Testis (tissue), 3 donors: ENCODE data around the gene TMEM135. TPM values are rescaled to one million over a fixed set of nuclear protein-coding genes. Genes with fewer than 3 reads are reported as not detected.
A peak's percentile ranks its signal among the peaks of the same experiment; 100 is the strongest.

ENCODE experiments used
- DNase-seq: peaks from one replicate; pipeline ENCODE4 v3.0.0-alpha.2; 2019
- H3K27ac ChIP-seq, 2 donors: fragments of 200-600 bp; sonication (generic); one replicate each; pipeline ENCODE4 v1.5.1; 2019
- H3K27me3 ChIP-seq: fragments of 200-600 bp; sonication (generic); one replicate; pipeline ENCODE4 v1.5.1; 2019
- H3K36me3 ChIP-seq: fragments of 200-600 bp; sonication (generic); one replicate; pipeline ENCODE4 v1.5.1; 2017; ENCODE audit warnings: low read depth; ENCODE audit errors: missing control alignments
- H3K4me1 ChIP-seq: fragments of 200-600 bp; sonication (generic); one replicate; pipeline ENCODE4 v1.5.1; 2019
- H3K4me3 ChIP-seq, 2 donors: fragments of 200-600 bp; sonication (generic); one replicate each; pipeline ENCODE4 v1.5.1; 2017 to 2019
- H3K9me3 ChIP-seq: fragments of 200-600 bp; sonication (generic); one replicate; pipeline ENCODE4 v1.5.1; 2017
- POLR2A ChIP-seq: fragments of 450-650 bp; IDR thresholded peaks from one replicate; pipeline ENCODE4 v1.6.1; 2017; ENCODE audit warnings: antibody characterized with exemption, mild to moderate bottlenecking, moderate library complexity
- WGBS, 2 donors: methylation state at CpG; one replicate each; pipeline ENCODE4 v1.1.5; 2018; 5-methylcytosine and 5-hydroxymethylcytosine counted together
- intact Hi-C: fragments of 100-400 bp; cut with DNase I; formaldehyde crosslinking; loops from one replicate; pipeline ENCODE4 v1.15.1; 2023; ENCODE audit warnings: low total_unique reads
- polyA plus RNA-seq: library from polyadenylated mRNA; stranded (reverse); fragments of 350-450 nt; fragmentation: Illumina TruSeq; extraction: RNeasy Lipid Tissue Mini Kit (QIAGEN cat#74804); gene quantifications from one replicate; pipeline ENCODE4 v1.2.3, GENCODE V29; 2014; ENCODE audit warnings: low read depth, low replicate concordance; ENCODE audit not compliant: insufficient read depth
- total RNA-seq, 2 donors: library from RNA; depleted of rRNA; stranded (reverse); fragments of >200 nt; gene quantifications; one replicate each; pipeline ENCODE4 v1.2.3, GENCODE V29; 2016
- TF ChIP-seq, protein P1 (sequence below), 3 experiments: fragments of 450-650 bp in 2 of 3; fragments of 200-600 bp in 1 of 3; sonication (generic) in 1 of 3; IDR thresholded peaks; one replicate each; pipeline ENCODE4 v1.5.1; 2016 to 2019; ENCODE audit warnings: antibody characterized with exemption in 3 of 3, mild to moderate bottlenecking in 2 of 3, moderate library complexity in 1 of 3

Gene TMEM135
- total and polyA plus RNA-seq, 3 donors from 2014 or later: 21.3 to 59.0 (median 42.1) TPM

DNA sequence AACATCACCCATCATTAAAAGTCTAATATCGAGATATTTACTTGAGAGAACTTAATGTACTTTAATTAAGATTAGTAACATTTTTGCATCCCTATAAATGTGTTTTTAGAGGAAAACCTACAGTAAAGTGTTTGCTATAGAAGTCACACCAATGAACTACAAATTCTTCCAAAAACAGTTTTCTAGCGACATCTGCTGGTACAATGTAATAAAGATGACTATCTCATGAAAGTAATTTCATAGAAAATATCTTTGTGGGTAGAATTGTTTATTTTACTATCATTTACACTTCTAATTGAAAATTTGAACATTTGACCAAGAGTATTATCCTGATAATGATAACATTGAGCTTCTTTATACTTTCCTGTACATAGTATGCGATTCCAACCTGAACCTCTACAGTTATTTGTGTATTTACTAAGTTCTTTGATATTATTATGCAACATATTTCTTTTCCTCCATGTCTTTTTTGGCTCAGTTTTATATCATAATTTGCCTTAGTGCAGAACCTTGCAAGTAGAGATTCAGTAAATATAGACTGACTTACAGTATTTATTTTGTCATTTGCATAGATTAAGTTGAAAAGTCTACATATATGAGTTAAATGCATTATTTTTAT lies 252.7 kb downstream of the TMEM135 start:
- Histone ChIP-seq H3K36me3 (no peaks in the 10 kb centered on the region), H3K27me3 (no peaks in the 10 kb centered on the region), H3K27ac (no peak overlapping the region), H3K4me1 (no peaks in the 10 kb centered on the region), H3K4me3 (no peak overlapping the region), H3K9me3 (no peaks in the 10 kb centered on the region)
- intact Hi-C loops: loop anchor here (10.0 kb wide), 1 partner anchor 356 kb away; no protein-coding TSS in a partner anchor
- 19 to 22% methylated on average over 3 of the region's 3 CpGs for WGBS, 2 donors
- no peak for DNase-seq
- TF ChIP-seq, protein P1, sequence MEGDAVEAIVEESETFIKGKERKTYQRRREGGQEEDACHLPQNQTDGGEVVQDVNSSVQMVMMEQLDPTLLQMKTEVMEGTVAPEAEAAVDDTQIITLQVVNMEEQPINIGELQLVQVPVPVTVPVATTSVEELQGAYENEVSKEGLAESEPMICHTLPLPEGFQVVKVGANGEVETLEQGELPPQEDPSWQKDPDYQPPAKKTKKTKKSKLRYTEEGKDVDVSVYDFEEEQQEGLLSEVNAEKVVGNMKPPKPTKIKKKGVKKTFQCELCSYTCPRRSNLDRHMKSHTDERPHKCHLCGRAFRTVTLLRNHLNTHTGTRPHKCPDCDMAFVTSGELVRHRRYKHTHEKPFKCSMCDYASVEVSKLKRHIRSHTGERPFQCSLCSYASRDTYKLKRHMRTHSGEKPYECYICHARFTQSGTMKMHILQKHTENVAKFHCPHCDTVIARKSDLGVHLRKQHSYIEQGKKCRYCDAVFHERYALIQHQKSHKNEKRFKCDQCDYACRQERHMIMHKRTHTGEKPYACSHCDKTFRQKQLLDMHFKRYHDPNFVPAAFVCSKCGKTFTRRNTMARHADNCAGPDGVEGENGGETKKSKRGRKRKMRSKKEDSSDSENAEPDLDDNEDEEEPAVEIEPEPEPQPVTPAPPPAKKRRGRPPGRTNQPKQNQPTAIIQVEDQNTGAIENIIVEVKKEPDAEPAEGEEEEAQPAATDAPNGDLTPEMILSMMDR (IDR thresholded peaks at IDR 0.05): peak; percentile 42 to 55 (median 51)
- TF ChIP-seq POLR2A: no peak

DNA sequence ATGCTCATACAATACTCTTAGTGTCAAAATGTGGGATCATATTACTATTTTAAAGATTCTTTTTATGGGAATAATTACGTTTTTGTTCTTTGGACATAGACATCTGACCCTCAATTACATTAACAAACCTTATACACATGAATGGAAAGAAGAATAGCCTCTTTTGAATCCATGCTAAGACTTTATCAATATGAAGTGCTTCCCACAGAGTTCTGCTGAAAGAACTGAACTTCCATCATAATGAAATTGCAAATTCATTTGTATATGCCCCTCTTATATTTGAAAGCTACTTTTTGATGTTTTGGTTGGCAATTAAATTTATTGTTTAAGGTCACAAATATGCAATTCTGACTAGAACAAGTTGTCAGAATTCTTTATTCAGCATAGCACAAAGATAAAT lies 254.9 kb downstream of the TMEM135 start:
- TF ChIP-seq POLR2A: no peak
- TF ChIP-seq, protein P1 (IDR thresholded peaks at IDR 0.05): no peak
- intact Hi-C loops: loop anchor here (10.0 kb wide), 1 partner anchor 358 kb away; no protein-coding TSS in a partner anchor
- H3K36me3 ChIP-seq: no peaks in the 10 kb centered on the region

DNA sequence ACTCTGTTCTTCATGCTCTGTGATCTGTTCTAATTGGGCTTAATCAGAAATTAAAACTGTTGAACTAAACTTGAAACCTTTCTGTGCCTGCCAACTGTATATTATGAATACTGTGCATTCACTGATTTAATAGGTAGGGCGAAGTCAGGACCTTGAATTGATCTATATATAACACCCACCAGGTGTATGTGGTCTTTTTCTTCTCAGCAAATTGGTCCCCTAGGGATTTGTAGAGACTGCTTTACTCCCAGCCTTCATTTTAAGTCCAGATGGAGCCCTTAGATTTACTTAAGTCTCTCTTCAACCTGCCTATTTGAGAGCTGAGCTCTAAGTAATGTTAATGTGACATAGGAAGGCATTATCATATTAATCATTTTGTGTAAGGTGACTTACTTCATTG lies 257.5 kb downstream of the TMEM135 start:
- Histone ChIP-seq H3K27ac (no peak overlapping the region), H3K27me3 (no peaks in the 10 kb centered on the region), H3K4me1 (no peaks in the 10 kb centered on the region), H3K9me3 (no peaks in the 10 kb centered on the region), H3K4me3 (no peak overlapping the region), H3K36me3 (no peaks in the 10 kb centered on the region)
- no peak for TF ChIP-seq POLR2A
- TF ChIP-seq, protein P1 (IDR thresholded peaks at IDR 0.05): no peak
- DNase-seq: no peak
- intact Hi-C loops: loop anchor here (10.0 kb wide), 1 partner anchor 360 kb away; no protein-coding TSS in a partner anchor
- 90 to 100% methylated on average over 1 of the region's 1 CpG for WGBS, 2 donors

More for the DNA sequence above, 254.9 kb downstream of the TMEM135 start:
- WGBS, 2 donors: 0 to 68% methylated on average over 1 of the region's 1 CpG
- Histone ChIP-seq H3K4me1 (no peaks in the 10 kb centered on the region), H3K27ac (no peak overlapping the region), H3K9me3 (no peaks in the 10 kb centered on the region), H3K27me3 (no peaks in the 10 kb centered on the region), H3K4me3 (no peak overlapping the region)
- no peak for DNase-seq

DNA sequence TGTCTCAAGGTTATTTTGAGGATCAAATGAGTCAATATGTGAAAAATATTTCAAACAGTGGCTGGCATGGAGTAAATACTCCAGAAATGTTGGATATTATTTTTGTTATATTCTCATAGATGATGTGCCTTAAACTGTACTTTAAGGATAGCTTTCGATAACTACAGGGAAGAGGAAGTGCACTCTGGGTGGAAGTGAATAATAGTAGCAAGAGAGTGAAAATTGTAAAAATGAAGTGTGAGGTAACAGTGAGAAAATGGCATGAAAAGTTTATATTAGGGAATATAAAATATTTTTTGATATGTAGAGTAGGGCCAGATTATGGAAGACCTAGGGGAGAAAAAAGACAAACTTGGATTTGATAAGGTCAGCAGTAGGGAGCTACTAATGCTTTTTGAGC lies 258.9 kb downstream of the TMEM135 start:
- Histone ChIP-seq H3K9me3 (no peaks in the 10 kb centered on the region), H3K36me3 (no peaks in the 10 kb centered on the region), H3K27ac (no peak overlapping the region), H3K4me1 (no peaks in the 10 kb centered on the region), H3K4me3 (no peak overlapping the region), H3K27me3 (no peaks in the 10 kb centered on the region)
- intact Hi-C loops: loop anchor here (10.0 kb wide), 1 partner anchor 362 kb away; no protein-coding TSS in a partner anchor
- TF ChIP-seq, protein P1 (IDR thresholded peaks at IDR 0.05): no peak
- no peak for TF ChIP-seq POLR2A
- 89% methylated on average over 1 of the region's 1 CpG for WGBS, 2 donors
- DNase-seq: no peak

DNA sequence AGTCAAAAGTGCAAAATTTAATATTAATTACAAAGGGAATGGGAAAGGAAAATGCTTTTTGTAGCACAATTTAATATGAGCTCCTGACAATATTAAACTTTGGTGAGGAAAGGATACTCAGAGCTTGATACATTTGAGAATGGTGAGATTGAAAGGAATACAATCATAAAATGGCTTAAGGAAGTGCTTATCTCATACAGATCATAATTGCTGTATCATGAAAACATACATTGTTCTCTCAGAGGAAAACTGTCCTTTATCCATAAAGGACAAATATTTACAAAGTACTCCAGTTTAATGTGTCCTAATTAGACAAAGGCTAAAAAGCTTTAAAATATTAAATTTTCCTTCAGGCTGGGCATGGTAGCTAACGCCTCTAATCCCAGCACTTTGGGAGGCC lies 260.4 kb downstream of the TMEM135 start:
- Histone ChIP-seq H3K27ac (no peak overlapping the region), H3K4me1 (no peaks in the 10 kb centered on the region), H3K9me3 (no peaks in the 10 kb centered on the region), H3K4me3 (no peak overlapping the region), H3K27me3 (no peaks in the 10 kb centered on the region), H3K36me3 (no peaks in the 10 kb centered on the region)
- DNase-seq: no peak
- TF ChIP-seq, protein P1 (IDR thresholded peaks at IDR 0.05): no peak
- no peak for TF ChIP-seq POLR2A
- intact Hi-C loops: loop anchor here (10.0 kb wide), 1 partner anchor 363 kb away; no protein-coding TSS in a partner anchor
- 92 to 94% methylated on average over 1 of the region's 1 CpG for WGBS, 2 donors
